Stimulated activated naive CD8-positive, alpha-beta T cell treated with anti-CD3 and anti-CD28 coated beads, Interleukin-15, Interleukin-2, amounts not matched to agents 100 U/mL and 50 U/mL, for 24 hours (primary cell): ENCODE results near the gene APEX2.
"Not testable (repeated sequence)": the region's sequence is repeated elsewhere in the genome, so short reads cannot be mapped to it uniquely, and the experiment has no call there.

Experiments used
- ATAC-seq: fragments of 150-1000 bp; cut with Tn5 transposase; one replicate; pipeline ENCODE4 v1.10.0; 2021
- DNase-seq: peaks from one replicate; pipeline ENCODE4 v3.0.0; 2021

Gene APEX2, protein sequence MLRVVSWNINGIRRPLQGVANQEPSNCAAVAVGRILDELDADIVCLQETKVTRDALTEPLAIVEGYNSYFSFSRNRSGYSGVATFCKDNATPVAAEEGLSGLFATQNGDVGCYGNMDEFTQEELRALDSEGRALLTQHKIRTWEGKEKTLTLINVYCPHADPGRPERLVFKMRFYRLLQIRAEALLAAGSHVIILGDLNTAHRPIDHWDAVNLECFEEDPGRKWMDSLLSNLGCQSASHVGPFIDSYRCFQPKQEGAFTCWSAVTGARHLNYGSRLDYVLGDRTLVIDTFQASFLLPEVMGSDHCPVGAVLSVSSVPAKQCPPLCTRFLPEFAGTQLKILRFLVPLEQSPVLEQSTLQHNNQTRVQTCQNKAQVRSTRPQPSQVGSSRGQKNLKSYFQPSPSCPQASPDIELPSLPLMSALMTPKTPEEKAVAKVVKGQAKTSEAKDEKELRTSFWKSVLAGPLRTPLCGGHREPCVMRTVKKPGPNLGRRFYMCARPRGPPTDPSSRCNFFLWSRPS

GRCh38 chrX:54999717-55000598 lies at the start of gene APEX2:
Gene APEX2, plus strand, starts transcription at chrX:55000363. Its CDS starts 60 bp downstream, at chrX:55000423.
- ATAC-seq (peak; percentile 96), DNase-seq (peak; percentile 84)

- DNase-seq (no peak), ATAC-seq (no peak)
These were observed 49.3 kb upstream of the APEX2 start for GRCh38 chrX:54950730-54951375.

GRCh38 chrX:54961750-54962149 lies 38.4 kb upstream of the APEX2 start:
- ATAC-seq: no peak
- no peak for DNase-seq

GRCh38 chrX:54964766-54965497 lies 35.2 kb upstream of the APEX2 start:
- no peak for ATAC-seq
- DNase-seq: no peak

- ATAC-seq (no peak), DNase-seq (no peak)
These were observed 22.8 kb upstream of the APEX2 start for GRCh38 chrX:54977387-54977786.

DNA sequence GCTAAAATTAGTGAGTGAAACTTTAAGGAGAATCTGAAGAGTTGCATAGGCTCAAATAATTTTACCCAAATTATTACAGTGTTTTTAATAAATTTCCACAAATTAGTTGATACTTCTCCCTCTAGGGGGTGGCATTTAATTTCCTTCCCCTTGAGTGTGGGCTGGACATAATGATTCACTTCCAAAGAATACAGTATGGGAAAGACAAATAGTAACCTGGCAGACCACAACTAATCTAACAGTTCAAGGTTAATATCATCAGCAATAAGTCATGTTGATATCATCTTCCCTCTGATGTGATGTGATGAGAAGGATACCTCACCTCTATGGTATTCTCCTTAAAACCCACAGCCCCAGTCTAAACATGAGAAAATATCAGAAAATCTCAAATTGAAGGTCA lies 21.7 kb upstream of the APEX2 start:
- no peak for DNase-seq
- ATAC-seq: no peak

GRCh38 chrX:54979432-54979831 lies 20.7 kb upstream of the APEX2 start:
- ATAC-seq (no peak), DNase-seq (no peak)

- ATAC-seq (no peak), DNase-seq (no peak)
These were observed 19.8 kb upstream of the APEX2 start for GRCh38 chrX:54980334-54980733.

DNA sequence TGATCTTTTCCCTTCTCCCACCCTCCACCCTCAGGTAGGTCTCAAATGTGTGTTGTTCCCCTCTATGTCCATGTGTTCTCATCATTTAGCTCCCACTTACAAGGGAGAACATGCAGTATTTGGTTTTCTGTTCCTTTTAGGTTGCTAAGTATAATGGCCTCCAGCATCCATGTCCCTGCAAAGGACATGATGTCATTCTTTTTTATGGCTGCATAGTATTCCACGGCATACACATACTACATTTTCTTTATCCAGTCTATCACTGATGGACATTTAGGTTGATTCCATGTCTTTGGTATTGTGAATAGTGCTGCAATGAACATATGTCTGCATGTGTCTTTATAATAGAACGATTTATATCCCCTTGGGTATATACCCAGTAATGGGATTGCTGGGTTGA lies 16.9 kb upstream of the APEX2 start:
- not testable (repeated sequence) for ATAC-seq, DNase-seq

- no peak for ATAC-seq
These were observed 8.5 kb upstream of the APEX2 start for GRCh38 chrX:54991706-54992105.

DNA sequence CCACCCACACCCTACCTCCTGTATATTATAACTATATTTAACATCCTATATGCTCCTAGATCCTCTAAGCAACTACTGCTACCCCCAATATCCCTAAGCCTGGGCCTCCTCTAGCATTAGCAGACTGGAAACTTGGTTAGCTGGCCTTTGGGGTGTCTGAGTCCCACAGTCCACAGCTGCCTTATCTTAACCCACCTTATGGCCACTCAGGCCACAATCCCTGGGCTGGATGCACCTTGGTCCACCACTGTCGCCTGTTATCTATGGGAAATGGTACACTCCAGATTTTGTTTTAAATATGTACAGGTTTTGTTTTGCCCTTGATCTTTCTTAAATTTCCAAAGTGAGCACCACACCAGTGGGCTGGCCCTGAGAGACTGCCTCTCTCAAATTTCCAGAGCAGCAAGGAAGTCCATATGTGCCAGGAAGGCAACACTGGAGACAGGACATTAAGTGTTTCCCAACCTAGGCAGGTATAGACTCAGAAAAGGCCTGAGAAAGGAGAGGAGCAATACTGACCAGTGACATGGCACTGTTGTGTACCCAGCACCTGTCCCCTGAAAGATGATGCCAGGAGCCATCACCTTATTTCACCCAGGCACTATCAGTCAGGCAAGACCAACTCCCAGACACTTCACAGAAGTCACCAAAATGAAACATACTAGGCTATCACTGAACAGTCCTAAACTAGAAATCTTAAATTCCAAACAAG lies 7.1 kb upstream of the APEX2 start:
- DNase-seq: no peak
- no peak for ATAC-seq

More at GRCh38 chrX:54991706-54992105, 8.5 kb upstream of the APEX2 start:
- DNase-seq: no peak

DNA sequence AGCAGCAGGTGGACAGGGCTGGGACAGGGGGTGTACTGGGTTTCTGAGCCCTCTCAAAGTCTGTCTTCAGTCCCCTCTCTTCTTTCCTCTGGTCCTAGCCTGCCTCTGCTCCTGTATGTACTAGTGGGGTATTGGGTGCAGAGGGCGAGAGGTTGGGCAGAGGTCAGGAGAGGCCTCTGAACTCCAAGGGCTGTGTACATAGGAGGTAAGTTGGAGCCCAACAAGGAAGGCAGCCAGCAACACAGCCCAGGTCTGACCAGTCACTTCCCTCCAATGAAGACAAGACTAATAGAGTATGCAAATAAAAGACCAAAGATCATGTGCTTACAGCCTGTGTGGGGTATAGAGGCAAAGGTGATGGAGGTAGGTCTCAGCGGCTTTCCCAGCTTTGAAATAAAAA lies 6.1 kb upstream of the APEX2 start, which contains the start of gene PFKFB1:
Gene PFKFB1 (minus strand): TSS at position 90 of the 400 bp plus-strand sequence. CDS start 181 bp downstream, outside the sequence.
- ATAC-seq: no peak

GRCh38 chrX:54994668-54995351 lies 5.4 kb upstream of the APEX2 start:
- no peak for ATAC-seq
- DNase-seq: no peak

More for the DNA sequence above, 6.1 kb upstream of the APEX2 start, which contains the start of gene PFKFB1:
- DNase-seq: no peak

- DNase-seq (no peak), ATAC-seq (no peak)
These were observed 4.5 kb upstream of the APEX2 start for GRCh38 chrX:54995621-54996020.

GRCh38 chrX:55004231-55004630 lies 4.1 kb downstream of the APEX2 start:
- ATAC-seq (no peak), DNase-seq (no peak)

DNA sequence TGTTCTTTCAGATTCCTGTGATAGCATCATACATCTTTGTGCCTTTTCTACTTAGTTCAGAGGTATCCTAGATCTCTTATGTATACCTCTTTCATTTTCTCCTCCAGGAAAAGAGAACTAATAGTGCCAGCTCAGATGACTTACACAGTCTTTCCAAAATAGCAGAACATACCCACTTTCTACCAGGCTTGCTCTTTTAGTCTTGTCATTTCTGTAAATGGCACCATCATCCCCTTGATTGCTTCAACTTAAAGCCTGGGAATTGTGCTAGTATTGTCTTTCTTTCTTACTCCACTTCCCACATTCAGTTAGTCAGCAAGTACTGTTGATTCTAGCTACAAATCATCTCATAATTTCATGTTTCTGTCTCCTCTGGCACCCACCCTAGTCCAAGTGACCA lies 5.1 kb downstream of the APEX2 start:
- ATAC-seq (no peak), DNase-seq (no peak)

GRCh38 chrX:55006827-55007621 lies 6.9 kb downstream of the APEX2 start:
- DNase-seq (no peak), ATAC-seq (no peak)

DNA sequence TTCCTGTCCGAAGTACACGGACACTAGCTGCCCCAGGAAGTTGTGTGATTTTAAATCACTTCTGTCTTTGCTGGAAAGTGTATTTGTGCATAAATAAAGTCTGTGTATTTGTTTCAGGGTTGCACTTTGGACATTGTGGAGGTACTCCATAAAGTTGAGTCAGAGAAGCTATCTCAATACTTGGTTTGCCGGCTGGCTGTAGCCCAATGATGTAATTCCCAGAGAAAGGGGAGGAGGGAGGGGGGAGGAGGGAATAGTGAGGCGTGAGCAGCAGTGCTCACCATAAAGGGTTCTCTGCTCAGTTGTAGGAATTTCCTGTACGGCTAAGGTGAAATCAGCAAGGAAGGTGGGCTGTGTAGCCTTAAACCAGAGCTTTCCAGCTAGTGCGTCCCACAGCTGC lies 7.5 kb downstream of the APEX2 start:
- DNase-seq (no peak), ATAC-seq (no peak)
